PC-3 (cell line): ENCODE measurements around the gene NAA60.

Experiments used
- EZH2 ChIP-seq: fragments of 300-600 bp; sonication (generic); IDR thresholded peaks from one replicate; pipeline ENCODE4 v1.6.1; 2017; ENCODE audit warnings: antibody characterized with exemption, mild to moderate bottlenecking, low read length; ENCODE audit not compliant: unreplicated experiment
- EZH2phosphoT487 ChIP-seq: fragments of 300-600 bp; sonication (generic); IDR thresholded peaks from 2 replicates; pipeline ENCODE4 v1.6.1; 2018; ENCODE audit warnings: mild to moderate bottlenecking, antibody characterized with exemption, low read length, borderline replicate concordance
- TF ChIP-seq, protein P1 (sequence below): fragments of 300-600 bp; sonication (generic); conservative IDR thresholded peaks from 2 replicates; pipeline ENCODE4 v1.5.1; 2017; ENCODE audit warnings: antibody characterized with exemption, low read depth, mild to moderate bottlenecking, low read length

DNA sequence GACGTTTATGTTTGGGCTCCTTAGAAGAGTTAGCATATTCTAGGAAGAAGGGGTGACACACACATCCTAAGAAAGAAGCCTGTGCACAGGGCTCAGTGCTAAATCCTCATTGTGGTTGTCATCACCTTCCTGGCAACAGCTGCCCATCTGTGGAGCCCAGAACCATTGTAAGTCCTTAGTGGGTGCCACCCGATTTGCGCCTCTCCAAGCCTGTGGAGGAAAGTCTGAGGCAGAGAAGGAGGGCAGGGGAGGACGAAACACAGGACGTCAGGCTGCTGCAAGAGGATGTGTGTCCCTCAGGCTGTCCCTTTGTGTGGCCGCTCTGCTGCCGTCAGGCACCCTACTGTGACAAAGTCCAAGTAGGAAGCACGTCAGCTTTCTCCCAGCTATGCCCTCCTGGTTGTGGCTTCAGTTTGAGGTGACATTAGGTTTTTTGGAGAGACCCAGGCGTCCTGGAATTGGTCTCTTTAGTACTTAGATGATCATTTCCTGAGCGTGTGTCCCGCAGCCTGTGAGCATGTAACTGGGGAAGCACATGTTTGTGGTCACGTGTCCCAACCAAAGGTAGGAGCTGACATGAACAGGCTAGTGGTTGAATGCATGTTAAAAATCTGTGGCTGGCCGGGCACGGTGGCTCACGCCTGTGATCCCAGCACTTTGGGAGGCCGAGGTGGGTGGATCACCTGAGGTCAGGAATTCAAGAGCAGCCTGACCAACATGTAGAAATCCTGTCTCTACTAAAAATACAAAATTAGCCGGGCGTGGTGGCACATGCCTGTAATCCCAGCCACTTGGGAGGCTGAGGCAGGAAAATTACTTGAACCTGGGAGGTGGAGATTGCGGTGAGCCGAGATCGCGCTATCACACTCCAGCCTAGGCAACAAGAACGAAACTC lies 68.1 kb downstream of the NAA60 start:
- TF ChIP-seq, protein P1, sequence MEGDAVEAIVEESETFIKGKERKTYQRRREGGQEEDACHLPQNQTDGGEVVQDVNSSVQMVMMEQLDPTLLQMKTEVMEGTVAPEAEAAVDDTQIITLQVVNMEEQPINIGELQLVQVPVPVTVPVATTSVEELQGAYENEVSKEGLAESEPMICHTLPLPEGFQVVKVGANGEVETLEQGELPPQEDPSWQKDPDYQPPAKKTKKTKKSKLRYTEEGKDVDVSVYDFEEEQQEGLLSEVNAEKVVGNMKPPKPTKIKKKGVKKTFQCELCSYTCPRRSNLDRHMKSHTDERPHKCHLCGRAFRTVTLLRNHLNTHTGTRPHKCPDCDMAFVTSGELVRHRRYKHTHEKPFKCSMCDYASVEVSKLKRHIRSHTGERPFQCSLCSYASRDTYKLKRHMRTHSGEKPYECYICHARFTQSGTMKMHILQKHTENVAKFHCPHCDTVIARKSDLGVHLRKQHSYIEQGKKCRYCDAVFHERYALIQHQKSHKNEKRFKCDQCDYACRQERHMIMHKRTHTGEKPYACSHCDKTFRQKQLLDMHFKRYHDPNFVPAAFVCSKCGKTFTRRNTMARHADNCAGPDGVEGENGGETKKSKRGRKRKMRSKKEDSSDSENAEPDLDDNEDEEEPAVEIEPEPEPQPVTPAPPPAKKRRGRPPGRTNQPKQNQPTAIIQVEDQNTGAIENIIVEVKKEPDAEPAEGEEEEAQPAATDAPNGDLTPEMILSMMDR: no peak
- no peak for TF ChIP-seq EZH2
- TF ChIP-seq EZH2phosphoT487: no peak
